Hypothalamus (tissue), 51 donors: Measurements from ENCODE around the gene CRACDL.

Experiments
- DNase-seq, 51 donors: peaks; one replicate each; lab custom pipeline; 2025; lab: John Stamatoyannopoulos, UW

The CRACDL gene

DNA sequence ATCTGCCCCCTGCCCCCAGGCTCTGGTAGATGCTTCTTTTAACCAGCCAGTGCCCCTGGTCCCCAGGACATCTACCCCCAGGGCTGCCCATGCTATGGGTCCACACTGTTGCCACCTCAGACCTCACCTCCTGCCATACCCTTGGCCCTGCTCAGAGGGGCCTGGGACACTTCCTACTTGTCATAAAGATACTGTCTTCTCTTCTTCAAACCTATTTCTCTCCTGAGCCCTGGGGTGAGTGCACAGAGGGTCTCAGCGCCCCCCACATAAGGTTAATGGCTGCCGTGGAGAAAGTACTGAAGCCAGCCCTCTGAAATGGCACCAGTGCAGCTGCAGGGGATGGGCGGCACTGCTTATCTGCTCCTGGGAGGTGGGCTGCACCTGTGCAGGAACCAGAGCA lies 127.5 kb downstream of the CRACDL start:
- DNase-seq = no peak

DNA sequence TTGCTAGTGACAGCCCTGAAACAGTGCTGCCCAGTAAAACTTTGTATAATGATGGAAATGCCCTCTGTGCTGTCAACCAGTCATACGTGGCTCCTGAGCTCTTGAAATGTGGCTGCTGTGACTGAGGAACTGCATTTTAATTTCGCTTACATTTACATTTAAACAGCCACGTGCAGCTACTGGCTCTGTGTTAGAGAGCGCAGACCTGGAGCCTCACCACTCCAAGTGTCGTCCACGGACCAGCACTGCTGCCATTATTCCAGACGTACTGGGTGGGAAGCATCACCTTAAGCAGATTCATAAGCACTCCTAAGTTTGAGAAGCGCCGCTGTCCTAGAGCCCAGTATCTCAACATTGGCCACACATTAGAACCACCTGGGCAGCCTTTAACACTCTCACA lies 128.1 kb downstream of the CRACDL start:
- no peak for DNase-seq

DNA sequence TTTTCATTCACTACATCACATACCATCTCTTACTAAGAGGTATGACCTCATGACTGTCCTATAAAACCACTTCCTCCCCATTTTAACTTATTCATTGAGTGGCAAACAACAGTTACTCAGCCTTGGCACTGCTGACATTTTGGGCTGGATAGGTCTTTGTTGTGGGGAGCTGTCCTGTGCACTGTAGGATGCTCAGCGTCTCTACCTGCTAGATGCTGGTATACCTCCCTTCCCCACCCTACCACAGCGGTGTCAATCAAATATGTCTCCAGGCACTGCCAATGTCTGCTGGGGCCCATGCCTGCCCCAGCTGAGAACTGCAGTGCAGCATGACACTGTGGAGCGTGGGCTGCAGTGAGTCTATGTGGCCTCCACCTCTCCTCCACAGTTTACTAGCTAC lies 128.8 kb downstream of the CRACDL start:
- DNase-seq = no peak

DNA sequence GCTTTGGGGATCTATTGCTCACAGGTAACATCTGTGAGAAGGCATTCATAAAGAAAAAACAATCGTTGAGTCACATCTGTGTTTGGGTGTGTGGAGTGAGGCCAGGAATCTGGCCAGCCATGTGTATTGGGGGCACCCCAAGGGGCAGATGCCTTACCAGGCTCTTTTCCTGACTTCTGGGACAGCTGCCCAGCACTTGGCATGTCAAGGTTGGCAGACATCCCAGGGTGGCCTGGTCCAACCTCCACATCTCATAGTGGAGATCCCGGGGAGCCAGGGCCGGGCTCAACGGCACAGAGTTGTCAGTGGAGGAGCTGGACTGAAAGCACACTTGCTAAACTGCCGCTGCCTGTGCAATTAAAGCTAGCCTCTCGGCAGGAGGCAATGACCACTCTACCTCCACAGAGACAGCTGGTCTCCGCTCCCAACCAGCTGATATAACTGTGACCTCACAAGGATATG lies 129.8 kb downstream of the CRACDL start:
- DNase-seq = peak in 39 of 51 donors; percentile 13 to 82 (median 56)

DNA sequence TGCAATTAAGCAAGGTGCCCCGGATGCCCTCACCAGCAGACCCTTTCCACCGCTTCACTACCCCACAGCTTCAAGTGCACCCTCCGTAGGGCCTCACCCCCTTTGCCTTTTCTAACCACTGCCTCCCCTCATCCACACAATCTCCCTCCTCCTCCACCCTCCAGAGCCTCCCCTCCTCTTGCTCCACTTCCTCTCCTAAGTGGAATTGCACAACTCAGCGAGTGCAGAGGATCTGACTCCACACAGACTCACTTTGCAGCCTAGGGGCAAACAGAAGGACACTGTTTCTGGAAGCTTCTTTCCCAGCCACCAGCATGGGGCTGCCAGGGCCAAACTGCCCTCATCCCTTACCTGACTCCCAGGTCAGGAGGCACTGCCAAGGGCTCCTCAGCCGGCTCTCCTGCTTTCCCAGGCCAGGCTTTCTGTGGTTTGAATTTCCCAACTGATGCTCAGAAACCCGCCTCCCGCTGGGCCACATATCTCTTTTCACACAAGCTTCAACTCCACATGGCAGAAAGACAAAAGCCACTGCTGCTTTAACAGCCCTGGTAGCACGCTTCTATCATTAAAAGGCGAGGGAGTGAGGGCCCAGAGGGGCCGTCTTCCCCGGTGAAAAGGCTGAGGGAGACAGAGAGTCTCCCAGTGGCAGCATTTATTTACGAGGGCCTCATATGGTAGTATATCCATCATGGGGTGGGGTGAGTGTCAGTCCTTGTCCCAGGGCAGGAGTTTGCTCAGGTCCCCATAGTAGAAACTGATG lies 130.4 kb downstream of the CRACDL start:
- peak in 2 of 51 donors; percentile 15 to 26 for DNase-seq

DNA sequence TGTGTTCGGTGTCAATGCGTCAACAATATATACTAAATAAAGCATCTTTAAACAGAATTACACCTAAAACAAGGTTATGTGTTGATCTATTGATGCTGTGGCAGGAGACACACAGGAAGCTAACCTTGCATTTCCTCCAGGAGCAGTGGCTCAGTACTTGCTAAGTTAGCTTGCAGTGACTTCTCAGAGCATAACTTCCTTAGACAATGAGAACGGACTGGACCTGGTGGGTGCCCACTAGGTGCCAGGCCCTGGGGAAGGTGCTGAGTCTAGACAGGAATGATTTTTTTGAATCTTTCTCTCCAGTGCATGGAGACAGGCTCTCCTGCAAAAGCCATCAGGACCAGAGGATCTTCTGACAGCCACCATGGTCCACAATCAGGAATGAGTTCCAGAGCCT lies 131.3 kb downstream of the CRACDL start:
- DNase-seq = no peak

DNA sequence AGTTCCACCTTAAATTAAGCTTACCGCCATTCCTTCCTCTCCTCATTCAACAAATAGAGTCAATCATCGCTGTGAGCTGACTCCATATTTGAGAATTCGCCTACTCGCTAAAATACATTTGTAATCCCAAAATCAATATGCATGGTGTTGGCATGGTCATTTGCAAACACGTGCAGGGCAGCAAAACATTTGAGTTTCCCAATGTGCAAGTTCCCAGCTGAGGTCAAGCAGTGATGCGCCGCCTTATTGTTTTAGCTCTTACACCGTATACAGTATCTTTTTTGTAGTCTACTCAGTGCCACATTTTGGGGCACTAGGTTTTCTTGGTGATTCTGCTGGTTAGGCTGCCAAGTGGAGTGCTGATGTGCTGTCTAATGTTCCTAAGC lies 131.8 kb downstream of the CRACDL start:
- DNase-seq = no peak

DNA sequence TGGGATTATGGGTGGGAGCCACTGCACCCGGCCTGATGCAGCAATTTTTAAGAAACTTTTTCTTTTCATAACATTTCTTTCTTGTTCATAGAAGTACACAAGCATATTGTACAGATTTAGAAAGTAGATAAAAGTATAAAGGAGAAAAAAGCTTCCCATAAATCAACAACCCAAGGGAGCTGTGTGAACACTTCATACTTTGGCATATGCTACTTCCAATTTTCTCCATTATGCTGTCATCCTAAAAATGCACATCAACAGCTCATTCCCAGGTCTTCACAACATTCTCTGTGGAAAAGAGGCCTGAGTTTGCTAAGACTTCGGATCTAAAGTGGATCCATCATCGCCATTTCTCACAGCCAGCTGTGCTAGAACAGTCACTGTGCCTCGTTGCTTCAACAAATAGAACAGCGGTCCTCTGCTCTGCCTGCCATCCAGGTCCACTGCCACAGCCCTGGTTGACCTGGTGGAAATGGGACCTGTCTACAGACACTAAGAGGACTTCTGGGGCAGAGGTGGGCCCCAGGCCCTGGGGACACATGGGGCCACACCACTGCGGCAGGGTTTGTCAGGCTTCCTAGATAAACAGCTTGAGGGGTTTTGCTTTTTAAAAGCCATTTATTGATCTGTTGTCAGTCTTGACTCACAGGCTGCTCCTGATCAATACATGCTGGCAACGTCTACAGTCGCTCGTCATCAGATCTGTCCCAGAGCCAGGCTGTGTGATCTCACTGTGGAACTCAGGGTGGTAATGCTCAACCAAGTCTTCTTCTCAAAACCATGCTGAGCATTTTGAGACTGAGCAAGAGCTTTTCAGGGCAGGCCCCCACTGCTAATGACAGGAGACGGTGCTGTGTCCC lies 132.4 kb downstream of the CRACDL start:
- DNase-seq = no peak

DNA sequence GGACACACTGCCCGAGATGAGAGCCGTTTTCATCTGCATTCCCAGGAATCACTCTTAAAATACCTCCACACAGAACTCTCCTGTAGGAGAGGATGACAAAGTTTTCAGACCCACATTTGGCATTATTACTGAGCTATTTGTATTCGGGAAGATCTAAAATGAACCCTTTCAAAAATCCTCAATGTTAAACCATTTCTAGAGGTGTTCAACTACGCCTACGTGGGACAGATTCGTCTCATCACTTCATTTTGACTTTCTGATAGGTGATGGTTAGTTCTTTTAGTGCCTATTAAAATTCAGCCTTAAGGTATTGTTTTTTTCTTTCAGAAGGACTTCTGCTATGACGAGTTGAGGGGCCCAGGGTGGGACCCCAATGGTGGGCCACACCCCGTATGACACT lies 133.7 kb downstream of the CRACDL start:
- no peak for DNase-seq

DNA sequence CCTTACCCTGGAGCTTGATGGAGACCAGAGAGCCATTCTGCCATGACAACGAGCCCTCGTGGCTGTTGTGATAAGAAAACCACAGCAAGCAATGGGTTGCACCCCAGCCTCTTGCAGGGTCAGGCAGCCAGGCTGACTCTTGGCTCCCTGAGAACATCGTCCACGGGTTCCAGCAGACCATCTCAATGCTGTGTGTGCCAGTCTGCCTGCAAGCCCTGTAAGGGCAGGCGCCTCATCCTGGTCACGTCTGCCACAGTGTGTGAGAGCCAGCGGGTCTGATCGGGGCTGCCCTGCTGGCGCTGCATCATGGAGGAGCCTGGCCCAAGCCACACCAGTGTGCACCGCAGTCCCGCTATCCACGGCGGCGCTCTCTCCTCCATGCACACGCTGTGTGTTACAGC lies 134.1 kb downstream of the CRACDL start:
- no peak for DNase-seq

DNA sequence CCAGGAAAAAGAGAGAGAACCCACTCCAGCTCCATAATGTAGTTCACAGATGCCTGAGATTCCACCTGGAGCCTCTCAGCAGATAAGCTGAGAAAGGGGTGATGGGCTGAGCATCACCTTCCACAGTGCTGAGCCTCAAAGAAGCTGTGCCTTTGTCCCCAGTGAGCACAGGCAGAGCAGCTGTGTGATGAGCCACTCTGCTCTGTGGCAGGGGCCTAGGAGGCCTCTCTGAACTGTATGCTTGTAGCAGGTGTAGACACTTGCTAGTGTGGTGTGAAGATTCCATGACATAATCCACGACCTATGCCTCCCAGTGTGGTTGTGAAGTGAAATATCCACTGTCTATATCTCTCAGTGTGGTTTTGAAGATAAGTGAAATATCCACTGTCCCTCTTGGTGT lies 134.7 kb downstream of the CRACDL start:
- no peak for DNase-seq

DNA sequence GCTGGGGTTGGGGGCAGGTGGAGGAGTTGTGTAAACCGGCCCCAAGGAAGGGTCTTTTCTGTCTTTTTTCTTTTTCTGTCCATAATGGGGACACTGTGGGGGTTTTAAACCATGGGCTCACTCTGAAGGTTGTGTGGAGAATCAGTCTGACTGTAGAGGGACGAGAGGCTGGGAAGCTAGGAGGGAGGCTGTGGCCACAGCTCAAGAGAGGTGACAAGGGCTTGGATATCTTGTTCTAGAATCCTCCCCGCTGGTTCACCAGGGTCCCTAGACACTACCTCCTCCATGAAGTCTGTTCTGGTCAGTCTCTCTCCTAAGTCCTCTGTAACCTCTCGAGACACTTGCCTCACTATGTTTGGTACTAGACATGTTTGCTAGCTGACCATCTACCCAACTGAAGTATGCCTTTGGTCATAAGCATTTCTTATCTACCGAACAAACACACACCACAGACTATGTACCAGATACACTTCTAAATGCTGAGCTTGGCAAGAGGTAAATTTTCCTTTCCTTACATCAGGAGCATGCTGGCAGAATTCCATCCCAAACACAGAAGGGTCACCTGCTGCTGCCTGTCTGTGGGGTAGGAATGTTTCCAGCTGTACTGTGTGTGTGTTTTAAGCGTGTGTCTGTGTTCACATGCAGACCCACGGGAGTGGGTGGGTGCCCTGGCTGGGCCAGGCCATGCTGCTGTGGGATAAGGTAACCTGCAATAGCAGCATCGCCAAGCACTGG lies 135.5 kb downstream of the CRACDL start:
- no peak for DNase-seq

DNA sequence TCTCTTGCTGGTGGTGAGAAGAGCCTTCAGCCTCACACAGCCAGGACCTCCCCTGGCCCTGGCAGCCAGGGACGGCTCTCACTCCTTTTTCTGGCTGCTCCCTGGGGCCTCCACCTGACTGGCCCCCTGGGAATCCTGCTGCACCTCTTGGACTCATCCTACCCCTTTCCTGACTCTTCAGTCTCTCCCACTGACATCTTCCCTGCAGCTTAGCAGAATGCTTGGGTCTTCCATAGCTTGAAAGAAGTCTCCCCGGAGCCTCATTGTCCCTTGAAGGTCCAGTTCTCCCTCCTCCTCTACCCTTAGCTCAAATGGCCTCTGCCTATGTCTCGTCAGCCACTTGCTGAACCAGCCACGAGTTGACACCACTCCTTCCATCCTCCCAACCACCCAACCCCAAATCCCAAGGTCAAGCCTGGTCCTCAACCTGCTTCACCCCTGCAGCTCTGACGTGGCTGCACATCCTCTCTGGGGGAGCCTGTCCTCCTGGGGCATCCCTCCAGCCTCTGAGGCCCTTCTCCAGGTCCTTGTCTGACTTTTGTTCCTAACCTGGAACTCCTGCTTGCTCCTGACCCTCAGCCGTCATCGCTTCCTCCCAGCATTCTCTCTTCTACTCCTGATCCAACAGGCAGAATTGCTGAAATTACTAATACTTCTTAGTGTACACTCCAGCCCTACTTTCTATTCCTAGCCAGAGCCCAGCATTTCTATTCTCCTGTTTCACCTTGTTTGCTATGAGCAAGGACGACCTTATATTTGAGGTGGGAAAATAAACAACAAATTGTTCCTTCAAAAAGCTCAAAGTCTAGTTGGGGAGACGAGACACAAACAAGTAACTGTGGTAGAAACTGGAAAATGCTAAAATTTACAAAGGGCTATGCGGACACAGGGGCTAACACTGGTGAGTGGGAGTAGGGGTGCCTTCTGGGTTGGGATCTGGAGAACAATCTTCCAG lies 136.4 kb downstream of the CRACDL start:
- no peak for DNase-seq

DNA sequence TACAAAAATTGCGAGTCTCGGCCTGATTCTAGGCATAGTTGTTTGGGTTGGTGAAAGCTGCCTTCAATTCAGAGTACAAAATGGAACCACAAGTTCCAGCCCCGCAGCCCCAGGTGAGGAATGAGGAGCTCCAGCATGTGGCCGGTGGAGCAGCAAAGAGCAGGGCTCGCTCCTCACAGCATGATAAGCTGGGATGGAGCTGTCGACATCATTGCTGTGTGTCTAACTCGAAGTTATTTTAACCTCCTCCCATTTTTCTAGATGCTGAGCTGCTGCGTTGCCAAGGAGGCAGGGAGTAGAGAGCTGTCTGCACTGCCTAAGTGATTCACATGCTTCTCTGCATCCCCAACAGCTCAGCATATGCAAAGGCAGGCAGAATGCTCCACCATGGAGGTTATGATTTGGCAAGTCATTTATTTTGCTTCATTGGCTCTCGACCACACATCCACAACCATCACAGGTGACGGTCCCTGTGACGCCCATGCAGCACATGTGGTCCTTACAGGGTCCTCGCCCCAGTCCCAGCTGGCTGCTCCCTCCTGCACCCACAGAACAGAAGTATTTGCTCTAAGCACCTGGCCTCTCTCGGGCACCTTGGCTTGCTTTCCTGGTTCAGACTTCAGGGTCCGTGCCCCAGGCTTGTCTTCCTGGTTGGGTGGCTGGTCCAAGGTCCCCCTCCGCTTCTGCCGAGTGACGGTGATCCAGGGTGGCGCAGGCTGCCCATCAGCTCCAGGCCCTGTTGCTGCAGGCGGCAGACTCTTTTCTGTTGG lies 139.1 kb downstream of the CRACDL start:
- DNase-seq = peak in 2 of 51 donors; percentile 15 to 39

DNA sequence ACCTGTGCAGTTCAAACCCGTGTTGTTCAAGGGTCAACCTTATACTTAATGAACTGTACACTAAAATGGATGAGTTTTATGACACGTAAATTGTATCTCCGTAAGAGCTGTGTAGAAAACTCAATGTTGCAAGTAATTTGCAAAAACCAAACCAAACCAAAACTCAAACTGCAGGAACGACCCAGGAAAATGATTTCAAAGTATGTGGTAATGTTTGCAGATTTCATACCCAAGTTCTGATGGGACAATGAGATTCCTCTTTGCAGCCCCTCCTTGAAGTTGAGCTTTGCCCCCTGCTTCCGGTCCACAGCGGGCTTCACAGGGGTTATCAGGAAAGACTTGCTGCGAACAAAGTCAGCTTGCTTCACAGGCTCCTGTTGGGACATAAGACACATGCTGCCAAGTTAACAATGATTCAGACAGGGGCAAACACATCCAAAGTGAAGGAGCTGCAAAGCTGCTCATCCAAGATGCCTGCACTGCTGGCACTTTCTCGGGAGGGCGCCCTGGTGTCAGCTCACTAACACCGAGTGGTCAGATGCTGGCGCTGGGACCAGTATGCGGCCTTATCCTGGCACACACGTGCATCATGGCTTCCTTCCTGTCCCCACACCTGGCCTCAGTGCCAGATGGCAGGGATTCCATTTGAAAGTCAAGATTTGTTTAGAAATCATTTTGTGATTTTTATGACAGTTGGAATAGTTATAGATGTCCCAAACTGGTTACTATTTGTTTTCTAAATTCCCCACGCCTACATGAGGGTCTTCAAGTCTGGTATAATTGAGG lies 139.9 kb downstream of the CRACDL start:
- no peak for DNase-seq

DNA sequence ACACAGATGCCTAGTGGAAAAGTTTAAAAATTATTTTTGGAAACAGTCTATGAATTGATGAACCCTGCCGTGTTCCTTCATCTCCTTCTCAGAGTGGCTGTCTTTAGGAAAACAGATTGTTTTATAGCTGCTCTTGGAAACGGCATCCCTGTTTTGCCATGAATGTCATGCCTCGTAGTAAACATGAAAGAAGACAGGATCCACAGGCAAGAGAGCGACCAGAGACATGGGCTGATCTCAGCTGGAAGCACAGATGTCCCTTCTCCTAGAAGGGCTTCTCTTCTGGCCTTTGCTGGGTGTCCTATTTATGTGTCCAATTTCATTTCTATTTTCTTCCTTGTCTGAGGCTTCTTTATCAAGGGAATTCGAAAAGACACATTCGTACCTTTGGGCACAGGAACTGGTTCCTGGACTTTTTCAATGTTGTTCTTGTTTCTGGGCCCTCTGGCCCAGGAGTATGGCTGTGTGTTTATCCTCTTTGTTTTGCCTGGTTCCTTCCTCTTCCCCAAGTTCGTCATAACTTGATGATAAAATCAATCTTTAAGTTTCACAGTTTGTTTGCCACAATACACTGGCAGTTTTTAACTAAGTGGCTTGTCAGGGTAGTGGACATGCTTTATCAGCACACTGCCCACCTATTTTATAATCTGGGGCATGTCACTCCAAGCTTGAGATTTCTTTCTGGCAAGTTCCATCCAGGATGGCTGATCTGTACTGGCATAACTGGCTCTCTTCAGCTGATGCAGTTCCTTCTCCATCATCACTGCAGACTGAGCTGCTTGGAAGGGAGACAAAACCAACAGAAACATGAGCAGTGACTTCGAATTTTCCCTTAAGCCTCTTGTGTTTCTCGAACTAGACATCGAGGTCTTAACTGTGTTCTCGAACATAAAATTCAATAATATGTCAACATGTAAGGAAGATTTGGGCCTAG lies 141.9 kb downstream of the CRACDL start:
- no peak for DNase-seq

DNA sequence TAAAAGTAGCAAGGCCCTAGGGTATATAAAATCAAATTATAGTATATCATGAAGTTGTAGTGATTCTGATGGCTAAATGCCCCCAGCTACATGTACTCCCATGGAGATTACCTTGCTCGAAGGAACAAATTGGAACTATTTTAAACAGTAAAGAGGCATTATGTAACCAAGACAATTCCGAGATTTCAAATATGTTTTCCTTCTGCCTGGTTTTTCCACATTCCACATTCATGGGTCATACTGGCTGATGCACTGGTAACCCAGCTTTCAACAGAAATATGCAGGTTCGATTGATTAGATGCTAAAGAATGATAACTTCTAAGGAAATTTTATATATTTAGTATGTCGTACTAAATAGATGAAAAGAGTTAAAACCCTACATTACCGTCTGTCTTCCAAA lies 142.8 kb downstream of the CRACDL start:
- DNase-seq = no peak
